NT2/D1 (cell line): ENCODE data around the gene LGALS3.

Experiments
- SUZ12 ChIP-seq: IDR thresholded peaks from 2 replicates; pipeline ENCODE4 v1.6.1; 2011; ENCODE audit not compliant: insufficient read length, insufficient read depth; ENCODE audit errors: extremely low read depth
- YY1 ChIP-seq: IDR thresholded peaks from 2 replicates; pipeline ENCODE4 v1.6.1; 2011; ENCODE audit not compliant: insufficient read length, insufficient read depth
- ZNF274 ChIP-seq: IDR thresholded peaks from 2 replicates; pipeline ENCODE4 v1.6.1; 2011; ENCODE audit warnings: mild to moderate bottlenecking, low read depth, low read length

DNA sequence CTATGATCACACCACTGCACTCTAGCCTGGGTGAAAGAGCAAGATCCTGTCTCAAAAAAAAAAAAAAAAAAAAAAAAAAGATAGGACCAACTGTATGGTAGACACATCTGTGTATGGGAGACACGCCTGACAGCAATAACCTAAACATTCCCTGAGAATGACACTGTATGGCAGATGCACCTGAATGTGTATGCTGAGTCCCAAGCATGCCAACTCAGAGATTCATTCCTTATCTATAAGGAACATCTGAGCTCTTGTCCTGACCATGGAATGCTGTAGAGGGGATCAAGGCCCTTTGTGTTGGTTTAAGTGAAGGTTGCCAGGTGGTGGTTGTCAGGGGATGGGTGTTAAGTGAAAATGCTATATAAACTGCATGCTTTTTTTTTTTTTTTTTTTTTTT, 19.2 kb upstream of the LGALS3 start:
- TF ChIP-seq SUZ12 (no peak), ZNF274 (no peak), YY1 (no peak)
